Stimulated activated CD8-positive, alpha-beta memory T cell treated with anti-CD3 and anti-CD28 coated beads, Interleukin-7, amount 100 ng/mL, for 1 hour (primary cell): ENCODE data around the gene EEF1B2.
"Not testable (repeated sequence)": the region's sequence is repeated elsewhere in the genome, so short reads cannot be mapped to it uniquely, and the experiment has no call there.

ENCODE experiments used
- DNase-seq, 2 donors: peaks; one replicate each; pipeline ENCODE4 v3.0.0-alpha.2; 2020; ENCODE audit warnings: low read depth in 2 of 2

The EEF1B2 gene

GRCh38 chr2:206159346-206160124 lies at the start of gene EEF1B2, which contains the start of gene NDUFS1:
EEF1B2 (plus strand) TSS chr2:206159895; CDS start chr2:206159980, 85 bp downstream.
NDUFS1 (minus strand) TSS chr2:206159444; CDS start chr2:206153678, 5,766 bp downstream.
- DNase-seq, result peak; percentile 91 to 92

GRCh38 chr2:206112108-206112507 lies 47.6 kb upstream of the EEF1B2 start:
- no peak for DNase-seq

GRCh38 chr2:206112846-206113547 lies 46.7 kb upstream of the EEF1B2 start:
- DNase-seq, result no peak

- DNase-seq, result no peak
Observed at GRCh38 chr2:206115026-206115578, 44.6 kb upstream of the EEF1B2 start.

- DNase-seq, result no peak
Observed at GRCh38 chr2:206116278-206116677, 43.4 kb upstream of the EEF1B2 start.

- not testable (repeated sequence) for DNase-seq
Observed at GRCh38 chr2:206122569-206122968, 37.1 kb upstream of the EEF1B2 start.

GRCh38 chr2:206125901-206126300 lies 33.8 kb upstream of the EEF1B2 start:
- DNase-seq, result no peak

GRCh38 chr2:206127656-206128055 lies 32.0 kb upstream of the EEF1B2 start:
- DNase-seq, result no peak

- DNase-seq, result no peak
Observed at GRCh38 chr2:206143451-206143850, 16.2 kb upstream of the EEF1B2 start.

GRCh38 chr2:206144383-206144782 lies 15.3 kb upstream of the EEF1B2 start:
- DNase-seq, result no peak

- no peak for DNase-seq
Observed at GRCh38 chr2:206145665-206146064, 14.0 kb upstream of the EEF1B2 start.

- DNase-seq, result no peak
Observed at GRCh38 chr2:206149330-206149729, 10.4 kb upstream of the EEF1B2 start.

- no peak for DNase-seq
Observed at GRCh38 chr2:206150168-206150567, 9.5 kb upstream of the EEF1B2 start.

GRCh38 chr2:206150631-206151030 lies 9.1 kb upstream of the EEF1B2 start:
- no peak for DNase-seq

GRCh38 chr2:206154197-206154596 lies 5.5 kb upstream of the EEF1B2 start:
- DNase-seq, result no peak

GRCh38 chr2:206157014-206157413 lies 2.7 kb upstream of the EEF1B2 start:
- not testable (repeated sequence) for DNase-seq

- DNase-seq, result no peak
Observed at GRCh38 chr2:206158563-206159345, 941 bp upstream of the EEF1B2 start.

GRCh38 chr2:206160125-206160806 lies 571 bp downstream of the EEF1B2 start:
- no peak for DNase-seq

GRCh38 chr2:206160807-206161179 lies 1.1 kb downstream of the EEF1B2 start:
- DNase-seq, result no peak

GRCh38 chr2:206162401-206162800 lies 2.7 kb downstream of the EEF1B2 start:
- not testable (repeated sequence) for DNase-seq

- DNase-seq, result no peak
Observed at GRCh38 chr2:206163251-206163880, 3.7 kb downstream of the EEF1B2 start.
